Common myeloid progenitor, CD34-positive (primary cell): Measurements from ENCODE around the gene MYCBP.

Experiments used
- CTCF ChIA-PET: fragments of 350-600 bp; sonication (Branson Sonifier 250); formaldehyde crosslinking; loops from one replicate; lab custom pipeline; 2021; ENCODE audit warnings: antibody characterized with exemption; lab: Charles Lee
- POLR2A ChIA-PET: fragments of 350-600 bp; sonication (Branson Sonifier 250); formaldehyde crosslinking; loops from one replicate; lab custom pipeline; 2021; ENCODE audit warnings: antibody characterized with exemption; lab: Charles Lee
- DNase-seq, 3 donors: peaks; one replicate each; pipeline versions ENCODE4 v3.0.0 to v3.0.0-alpha.2; 2013
- H3K27ac ChIP-seq, 2 experiments: 1 replicate in 1 of 2; 2 replicates in 1 of 2; pipeline ENCODE4 v1.7.0; 2013; ENCODE audit warnings: inconsistent platforms in 2 of 2, low read length in 2 of 2, mild to moderate bottlenecking in 2 of 2, low read depth in 1 of 2, moderate library complexity in 1 of 2; ENCODE audit not compliant: severe bottlenecking in 2 of 2, insufficient read depth in 1 of 2, poor library complexity in 1 of 2
- H3K27me3 ChIP-seq, 5 experiments: replicated peaks in 2 of 5; 1 replicate in 3 of 5; 2 replicates in 2 of 5; pipeline versions ENCODE4 v1.6.1 to v1.7.0; 2013; ENCODE audit warnings: low read length in 4 of 5, mild to moderate bottlenecking in 2 of 5, moderate library complexity in 2 of 5, inconsistent platforms in 1 of 5; ENCODE audit not compliant: insufficient read depth in 5 of 5, control insufficient read depth in 4 of 5
- H3K36me3 ChIP-seq, 4 experiments: 1 replicate in 2 of 4; 2 replicates in 2 of 4; pipeline versions ENCODE4 v1.6.1 to v1.7.0; 2013; ENCODE audit warnings: low read length in 3 of 4, control low read depth in 1 of 4, mild to moderate bottlenecking in 1 of 4; ENCODE audit not compliant: control insufficient read depth in 4 of 4, insufficient read depth in 4 of 4
- H3K4me1 ChIP-seq, 4 experiments: 1 replicate in 3 of 4; 2 replicates in 1 of 4; pipeline versions ENCODE4 v1.6.1 to v1.7.1; 2013; ENCODE audit warnings: low read length in 3 of 4, mild to moderate bottlenecking in 3 of 4, control low read depth in 1 of 4, inconsistent platforms in 1 of 4, moderate library complexity in 1 of 4; ENCODE audit not compliant: control insufficient read depth in 4 of 4, insufficient read depth in 4 of 4; ENCODE audit errors: control extremely low read depth in 1 of 4
- H3K4me3 ChIP-seq, 7 experiments: 1 replicate in 4 of 7; 2 replicates in 3 of 7; pipeline versions ENCODE4 v1.5.1 to v1.7.0; 2013; ENCODE audit warnings: mild to moderate bottlenecking in 7 of 7, low read length in 6 of 7, moderate library complexity in 6 of 7, inconsistent platforms in 2 of 7, low read depth in 2 of 7, control low read depth in 1 of 7; ENCODE audit not compliant: insufficient read depth in 4 of 7, control insufficient read depth in 1 of 7; ENCODE audit errors: extremely low read depth in 1 of 7
- H3K9me3 ChIP-seq, 5 experiments: 1 replicate in 4 of 5; 2 replicates in 1 of 5; pipeline versions ENCODE4 v1.6.1 to v1.7.1; 2013; ENCODE audit warnings: low read length in 4 of 5, mild to moderate bottlenecking in 2 of 5, inconsistent platforms in 1 of 5, low read depth in 1 of 5, moderate library complexity in 1 of 5; ENCODE audit not compliant: control insufficient read depth in 4 of 5, insufficient read depth in 2 of 5; ENCODE audit errors: control extremely low read depth in 1 of 5
- WGBS: methylation state at CpG from one replicate; pipeline ENCODE4 v1.1.5; 2013; ENCODE audit not compliant: insufficient coverage; 5-methylcytosine and 5-hydroxymethylcytosine counted together

MYCBP gene

GRCh38 chr1:38834937-38835827, 38.0 kb downstream of the MYCBP start:
- Histone ChIP-seq H3K9me3 (no peaks in the 10 kb centered on the region), H3K27me3 (peaks cover 0 to 3% (median 0%) of the 10 kb centered on the region in 5 experiments), H3K27ac (no peak overlapping the region), H3K4me1 (peaks cover 19 to 28% (median 25%) of the 10 kb centered on the region in 4 experiments), H3K36me3 (peaks cover 9 to 23% (median 17%) of the 10 kb centered on the region in 4 experiments), H3K4me3 (peak overlapping the region in 1 of 7 experiments; percentile 56)
- no CpG with 5 or more reads among the region's 3 CpGs for WGBS
- DNase-seq, result peak; percentile 87 to 93 (median 91)
- CTCF ChIA-PET, result interaction anchor here (0.6 to 5.2 kb wide), 10 partner anchors 8 to 833 kb away, joined by 3 to 40 read pairs (median 5); no protein-coding TSS in a partner anchor
- POLR2A ChIA-PET, result interaction anchor here (0.5 to 0.6 kb wide), 2 partner anchors 57 to 148 kb away, joined by 3 to 6 read pairs; no protein-coding TSS in a partner anchor

GRCh38 chr1:38834221-38834782, 38.8 kb downstream of the MYCBP start:
- ChIA-PET POLR2A (interaction anchor here (0.6 kb wide), 2 partner anchors 30 to 57 kb away, joined by 3 to 4 read pairs; no protein-coding TSS in a partner anchor), CTCF (interaction anchor here (1.2 to 5.2 kb wide), 6 partner anchors 9 to 808 kb away, joined by 3 to 40 read pairs (median 5); no protein-coding TSS in a partner anchor)
- Histone ChIP-seq H3K27ac (no peak overlapping the region), H3K4me1 (peaks cover 19 to 28% (median 25%) of the 10 kb centered on the region in 4 experiments), H3K36me3 (peaks cover 7 to 16% (median 13%) of the 10 kb centered on the region in 4 experiments), H3K4me3 (peak overlapping the region in 2 of 7 experiments; percentile 36 to 56), H3K27me3 (peaks cover 0 to 3% (median 0%) of the 10 kb centered on the region in 5 experiments), H3K9me3 (no peaks in the 10 kb centered on the region)
- peak in 2 of 3 donors; percentile 79 to 87 for DNase-seq
- WGBS, result 89% methylated on average over 1 of the region's 3 CpGs

GRCh38 chr1:38833146-38833545, 40.0 kb downstream of the MYCBP start:
- DNase-seq, result no peak
- H3K4me3 ChIP-seq, result no peak overlapping the region
- no peak overlapping the region for H3K27ac ChIP-seq
- peaks cover 0 to 3% (median 0%) of the 10 kb centered on the region in 5 experiments for H3K27me3 ChIP-seq
- no peaks in the 10 kb centered on the region for H3K9me3 ChIP-seq
- POLR2A ChIA-PET, result no interaction called here
- WGBS, result 89% methylated on average over 2 of the region's 3 CpGs
- H3K4me1 ChIP-seq, result peaks cover 19 to 28% (median 25%) of the 10 kb centered on the region in 4 experiments
- H3K36me3 ChIP-seq, result peaks cover 0 to 5% (median 2%) of the 10 kb centered on the region in 4 experiments
- CTCF ChIA-PET, result interaction anchor here (1.1 to 5.2 kb wide), 5 partner anchors 13 to 793 kb away, joined by 3 to 40 read pairs (median 6); no protein-coding TSS in a partner anchor

- H3K36me3 ChIP-seq, result no peaks in the 10 kb centered on the region
- 71% methylated on average over 1 of the region's 3 CpGs for WGBS
- no peak overlapping the region for H3K4me3 ChIP-seq
- no peaks in the 10 kb centered on the region for H3K9me3 ChIP-seq
- CTCF ChIA-PET, result interaction anchor here (0.7 to 5.2 kb wide), 9 partner anchors 9 to 792 kb away, joined by 3 to 40 read pairs (median 4); no protein-coding TSS in a partner anchor
- peaks cover 19 to 28% (median 25%) of the 10 kb centered on the region in 4 experiments for H3K4me1 ChIP-seq
- peaks cover 0 to 3% (median 0%) of the 10 kb centered on the region in 5 experiments for H3K27me3 ChIP-seq
- POLR2A ChIA-PET, result no interaction called here
- DNase-seq, result no peak
- H3K27ac ChIP-seq, result no peak overlapping the region
Measured at GRCh38 chr1:38832370-38832734, 40.8 kb downstream of the MYCBP start.

GRCh38 chr1:38831731-38832369, 41.3 kb downstream of the MYCBP start:
- Histone ChIP-seq H3K4me3 (no peak overlapping the region), H3K27me3 (peaks cover 0 to 3% (median 0%) of the 10 kb centered on the region in 5 experiments), H3K9me3 (no peaks in the 10 kb centered on the region), H3K36me3 (no peaks in the 10 kb centered on the region), H3K4me1 (peaks cover 19 to 28% (median 25%) of the 10 kb centered on the region in 4 experiments), H3K27ac (no peak overlapping the region)
- WGBS, result 90% methylated on average over 5 of the region's 6 CpGs
- ChIA-PET POLR2A (no interaction called here), CTCF (interaction anchor here (1.1 to 5.2 kb wide), 7 partner anchors 9 to 791 kb away, joined by 3 to 40 read pairs (median 4); no protein-coding TSS in a partner anchor)
- no peak for DNase-seq

- no peak for DNase-seq
- ChIA-PET POLR2A (interaction anchor here (0.6 kb wide), 1 partner anchor 804 kb away, joined by 8 read pairs; no protein-coding TSS in a partner anchor), CTCF (no interaction called here)
- 83% methylated on average over 1 of the region's 1 CpG for WGBS
- no peak overlapping the region for H3K4me3 ChIP-seq
- H3K4me1 ChIP-seq, result peaks cover 11 to 18% (median 16%) of the 10 kb centered on the region in 4 experiments
- no peaks in the 10 kb centered on the region for H3K9me3 ChIP-seq
- no peaks in the 10 kb centered on the region for H3K36me3 ChIP-seq
- peaks cover 0 to 12% (median 0%) of the 10 kb centered on the region in 5 experiments for H3K27me3 ChIP-seq
- H3K27ac ChIP-seq, result no peak overlapping the region
Measured at GRCh38 chr1:38829368-38829767, 43.8 kb downstream of the MYCBP start.
